Lower leg skin (tissue), 3 donors: ENCODE results near the gene SPTLC2.

ENCODE experiments used
- POLR2A ChIP-seq, 2 donors: fragments of 450-650 bp; IDR thresholded peaks; one replicate each; pipeline ENCODE4 v1.6.1; 2016 to 2017; ENCODE audit warnings: antibody characterized with exemption in 2 of 2, mild to moderate bottlenecking in 1 of 2, moderate library complexity in 1 of 2
- TF ChIP-seq, protein P1 (sequence below), 3 donors: fragments of 450-650 bp; IDR thresholded peaks; one replicate each; pipeline ENCODE4 v1.5.1; 2016; ENCODE audit warnings: antibody characterized with exemption in 3 of 3, mild to moderate bottlenecking in 3 of 3, moderate library complexity in 2 of 3

DNA sequence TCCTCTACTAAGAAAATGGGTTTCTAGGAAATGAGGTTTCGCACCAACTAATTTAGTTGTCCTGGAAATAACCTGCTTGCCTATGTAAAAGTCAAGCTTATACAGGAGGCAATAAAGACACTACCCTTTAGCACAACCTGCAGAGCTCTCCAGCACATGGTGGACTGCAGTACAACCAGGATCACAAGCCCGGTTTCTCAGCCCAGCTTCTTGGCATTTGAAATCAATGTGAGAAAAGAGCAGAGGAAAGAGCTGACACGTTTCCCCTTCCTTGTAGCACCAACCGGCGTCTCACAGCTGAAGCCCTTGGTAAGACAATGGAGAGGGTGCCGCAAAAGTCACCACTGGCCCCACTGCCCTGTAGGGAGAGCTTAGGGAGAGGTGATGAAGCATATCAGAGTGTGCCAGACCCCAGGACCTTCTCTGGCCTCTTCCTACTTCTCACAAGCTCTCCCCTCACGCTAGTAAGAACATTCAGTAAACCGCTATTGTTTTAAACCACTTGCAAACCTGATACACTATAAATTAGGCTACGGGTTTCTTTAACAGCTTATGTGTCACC, 8.6 kb downstream of the SPTLC2 start:
- TF ChIP-seq, protein P1, sequence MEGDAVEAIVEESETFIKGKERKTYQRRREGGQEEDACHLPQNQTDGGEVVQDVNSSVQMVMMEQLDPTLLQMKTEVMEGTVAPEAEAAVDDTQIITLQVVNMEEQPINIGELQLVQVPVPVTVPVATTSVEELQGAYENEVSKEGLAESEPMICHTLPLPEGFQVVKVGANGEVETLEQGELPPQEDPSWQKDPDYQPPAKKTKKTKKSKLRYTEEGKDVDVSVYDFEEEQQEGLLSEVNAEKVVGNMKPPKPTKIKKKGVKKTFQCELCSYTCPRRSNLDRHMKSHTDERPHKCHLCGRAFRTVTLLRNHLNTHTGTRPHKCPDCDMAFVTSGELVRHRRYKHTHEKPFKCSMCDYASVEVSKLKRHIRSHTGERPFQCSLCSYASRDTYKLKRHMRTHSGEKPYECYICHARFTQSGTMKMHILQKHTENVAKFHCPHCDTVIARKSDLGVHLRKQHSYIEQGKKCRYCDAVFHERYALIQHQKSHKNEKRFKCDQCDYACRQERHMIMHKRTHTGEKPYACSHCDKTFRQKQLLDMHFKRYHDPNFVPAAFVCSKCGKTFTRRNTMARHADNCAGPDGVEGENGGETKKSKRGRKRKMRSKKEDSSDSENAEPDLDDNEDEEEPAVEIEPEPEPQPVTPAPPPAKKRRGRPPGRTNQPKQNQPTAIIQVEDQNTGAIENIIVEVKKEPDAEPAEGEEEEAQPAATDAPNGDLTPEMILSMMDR (IDR thresholded peaks at IDR 0.05) = no peak
- no peak for TF ChIP-seq POLR2A (IDR thresholded peaks at IDR 0.05)
